ENCODE data around the gene WDFY2. TPM values are rescaled to one million over a fixed set of nuclear protein-coding genes. Genes with fewer than 3 reads are reported as not detected.
A peak's percentile ranks its signal among the peaks of the same experiment; 100 is the strongest.

The WDFY2 gene
- total and polyA plus RNA-seq, 4 donors, result 3.4 to 10.5 (median 5.8) TPM

DNA sequence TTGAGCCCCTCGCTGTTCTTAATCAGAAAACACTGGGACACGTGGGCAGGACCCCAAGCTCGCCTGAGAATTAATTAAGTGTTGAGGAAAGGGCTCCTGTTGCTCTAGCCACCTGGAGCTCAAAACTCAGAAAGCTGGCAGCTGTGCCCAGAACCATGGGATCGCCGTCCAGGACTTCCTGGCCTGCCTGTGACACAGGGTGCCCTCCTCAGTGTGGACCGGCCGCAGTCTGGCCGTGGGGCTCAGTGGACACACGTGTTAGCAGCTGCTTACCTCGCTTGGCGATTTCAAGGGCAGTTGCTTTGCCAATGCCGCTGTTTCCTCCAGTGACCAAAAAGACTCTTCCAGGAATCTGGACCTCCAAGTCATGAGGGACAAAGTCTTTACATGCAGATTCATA is 215.0 kb downstream of the WDFY2 start:
- Histone ChIP-seq H3K27ac (ENCODE audit: low read depth in 1 of 2, low read length in 2 of 2) (no peak overlapping the region), H3K9ac (ENCODE audit: low read depth in 1 of 2, low read length in 2 of 2) (no peak overlapping the region), H3K4me3 (ENCODE audit: low read depth in 1 of 3, low read length in 3 of 3) (no peak overlapping the region), H3K9me3 (ENCODE audit: control insufficient read depth in 4 of 4, low read length in 3 of 4) (no peaks in the 10 kb centered on the region), H3K27me3 (ENCODE audit: control insufficient read depth in 4 of 4, insufficient read depth in 4 of 4, low read length in 3 of 4) (no peaks in the 10 kb centered on the region), H3K4me1 (ENCODE audit: control insufficient read depth in 4 of 4, insufficient read depth in 4 of 4, low read length in 3 of 4) (peaks cover 0 to 33% (median 17%) of the 10 kb centered on the region in 4 donors), H3K36me3 (ENCODE audit: control insufficient read depth in 4 of 4, insufficient read depth in 3 of 4, low read depth in 1 of 4, low read length in 3 of 4) (peaks cover 0 to 5% (median 0%) of the 10 kb centered on the region in 4 donors)
- WGBS, result 96% methylated on average over 12 of the region's 12 CpGs
- DNase-seq (ENCODE audit: low spot score), result no peak
- TF ChIP-seq YY1 (IDR thresholded peaks at IDR 0.05) (no peak), GABPA (IDR thresholded peaks at IDR 0.05 in 1 of 2, conservative IDR thresholded peaks at IDR 0.05 in 1 of 2) (no peak), FOXA2 (IDR thresholded peaks at IDR 0.05) (no peak), HNF4A (conservative IDR thresholded peaks at IDR 0.05) (no peak), NR2F2 (IDR thresholded peaks at IDR 0.05) (no peak), HNF4G (IDR thresholded peaks at IDR 0.05) (no peak), ZBTB33 (IDR thresholded peaks at IDR 0.05) (no peak), FOXA1 (IDR thresholded peaks at IDR 0.05) (no peak)
- TF ChIP-seq, protein P1, sequence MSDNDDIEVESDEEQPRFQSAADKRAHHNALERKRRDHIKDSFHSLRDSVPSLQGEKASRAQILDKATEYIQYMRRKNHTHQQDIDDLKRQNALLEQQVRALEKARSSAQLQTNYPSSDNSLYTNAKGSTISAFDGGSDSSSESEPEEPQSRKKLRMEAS (IDR thresholded peaks at IDR 0.05), result no peak
- TF ChIP-seq, protein P2, sequence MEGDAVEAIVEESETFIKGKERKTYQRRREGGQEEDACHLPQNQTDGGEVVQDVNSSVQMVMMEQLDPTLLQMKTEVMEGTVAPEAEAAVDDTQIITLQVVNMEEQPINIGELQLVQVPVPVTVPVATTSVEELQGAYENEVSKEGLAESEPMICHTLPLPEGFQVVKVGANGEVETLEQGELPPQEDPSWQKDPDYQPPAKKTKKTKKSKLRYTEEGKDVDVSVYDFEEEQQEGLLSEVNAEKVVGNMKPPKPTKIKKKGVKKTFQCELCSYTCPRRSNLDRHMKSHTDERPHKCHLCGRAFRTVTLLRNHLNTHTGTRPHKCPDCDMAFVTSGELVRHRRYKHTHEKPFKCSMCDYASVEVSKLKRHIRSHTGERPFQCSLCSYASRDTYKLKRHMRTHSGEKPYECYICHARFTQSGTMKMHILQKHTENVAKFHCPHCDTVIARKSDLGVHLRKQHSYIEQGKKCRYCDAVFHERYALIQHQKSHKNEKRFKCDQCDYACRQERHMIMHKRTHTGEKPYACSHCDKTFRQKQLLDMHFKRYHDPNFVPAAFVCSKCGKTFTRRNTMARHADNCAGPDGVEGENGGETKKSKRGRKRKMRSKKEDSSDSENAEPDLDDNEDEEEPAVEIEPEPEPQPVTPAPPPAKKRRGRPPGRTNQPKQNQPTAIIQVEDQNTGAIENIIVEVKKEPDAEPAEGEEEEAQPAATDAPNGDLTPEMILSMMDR (IDR thresholded peaks at IDR 0.05; ENCODE audit: low read depth, low read length, missing input control), result no peak
- TF ChIP-seq, protein P3, sequence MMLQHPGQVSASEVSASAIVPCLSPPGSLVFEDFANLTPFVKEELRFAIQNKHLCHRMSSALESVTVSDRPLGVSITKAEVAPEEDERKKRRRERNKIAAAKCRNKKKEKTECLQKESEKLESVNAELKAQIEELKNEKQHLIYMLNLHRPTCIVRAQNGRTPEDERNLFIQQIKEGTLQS (IDR thresholded peaks at IDR 0.05), result no peak

GRCh38 chr13:51800486-51800885 is 216.2 kb downstream of the WDFY2 start:
- TF ChIP-seq RXRA (IDR thresholded peaks at IDR 0.05) (peak in 1 of 2 donors; percentile 45), FOXA1 (IDR thresholded peaks at IDR 0.05) (no peak), SP1 (IDR thresholded peaks at IDR 0.05) (peak; percentile 8), REST (IDR thresholded peaks at IDR 0.05) (no peak), ZBTB33 (IDR thresholded peaks at IDR 0.05) (no peak), FOXA2 (IDR thresholded peaks at IDR 0.05) (peak; percentile 69), TAF1 (conservative IDR thresholded peaks at IDR 0.05) (no peak), JUND (IDR thresholded peaks at IDR 0.05) (no peak), YY1 (IDR thresholded peaks at IDR 0.05) (peak; percentile 29), HNF4G (IDR thresholded peaks at IDR 0.05) (no peak), RAD21 (IDR thresholded peaks at IDR 0.05) (no peak), HNF4A (conservative IDR thresholded peaks at IDR 0.05) (peak; percentile 43 to 70), GABPA (IDR thresholded peaks at IDR 0.05 in 1 of 2, conservative IDR thresholded peaks at IDR 0.05 in 1 of 2) (no peak), EGR1 (IDR thresholded peaks at IDR 0.05; ENCODE audit: low read depth in 2 of 2) (no peak), NR2F2 (IDR thresholded peaks at IDR 0.05) (no peak)
- TF ChIP-seq, protein P3 (IDR thresholded peaks at IDR 0.05), result no peak
- TF ChIP-seq, protein P2 (IDR thresholded peaks at IDR 0.05; ENCODE audit: low read depth, low read length, missing input control), result no peak
- TF ChIP-seq, protein P1 (IDR thresholded peaks at IDR 0.05), result no peak
- Histone ChIP-seq H3K4me1 (ENCODE audit: control insufficient read depth in 4 of 4, insufficient read depth in 4 of 4, low read length in 3 of 4) (peaks cover 4 to 38% (median 22%) of the 10 kb centered on the region in 4 donors), H3K9ac (ENCODE audit: low read depth in 1 of 2, low read length in 2 of 2) (no peak overlapping the region), H3K36me3 (ENCODE audit: control insufficient read depth in 4 of 4, insufficient read depth in 3 of 4, low read depth in 1 of 4, low read length in 3 of 4) (peaks cover 0 to 5% (median 0%) of the 10 kb centered on the region in 4 donors), H3K9me3 (ENCODE audit: control insufficient read depth in 4 of 4, low read length in 3 of 4) (no peaks in the 10 kb centered on the region), H3K4me3 (ENCODE audit: low read depth in 1 of 3, low read length in 3 of 3) (no peak overlapping the region), H3K27ac (ENCODE audit: low read depth in 1 of 2, low read length in 2 of 2) (peak overlapping the region in 1 of 2 donors; percentile 27), H3K27me3 (ENCODE audit: control insufficient read depth in 4 of 4, insufficient read depth in 4 of 4, low read length in 3 of 4) (no peaks in the 10 kb centered on the region)
- 39% methylated on average over 5 of the region's 5 CpGs for WGBS
- DNase-seq (ENCODE audit: low spot score), result no peak
